ENCODE data around the gene NAXD. TPM values are rescaled to one million over a fixed set of nuclear protein-coding genes. Genes with fewer than 3 reads are reported as not detected.
"Not testable (repeated sequence)": the region's sequence is repeated elsewhere in the genome, so short reads cannot be mapped to it uniquely, and the experiment has no call there.

NAXD gene
- total RNA-seq, 1 experiment from 2014 or later, result 18.7 TPM

- no peak for TF ChIP-seq EZH2 (IDR thresholded peaks at IDR 0.05; ENCODE audit: low read length, unreplicated experiment)
- TF ChIP-seq EZH2phosphoT487 (IDR thresholded peaks at IDR 0.05; ENCODE audit: borderline replicate concordance, low read length), result no peak
- TF ChIP-seq, protein P1, sequence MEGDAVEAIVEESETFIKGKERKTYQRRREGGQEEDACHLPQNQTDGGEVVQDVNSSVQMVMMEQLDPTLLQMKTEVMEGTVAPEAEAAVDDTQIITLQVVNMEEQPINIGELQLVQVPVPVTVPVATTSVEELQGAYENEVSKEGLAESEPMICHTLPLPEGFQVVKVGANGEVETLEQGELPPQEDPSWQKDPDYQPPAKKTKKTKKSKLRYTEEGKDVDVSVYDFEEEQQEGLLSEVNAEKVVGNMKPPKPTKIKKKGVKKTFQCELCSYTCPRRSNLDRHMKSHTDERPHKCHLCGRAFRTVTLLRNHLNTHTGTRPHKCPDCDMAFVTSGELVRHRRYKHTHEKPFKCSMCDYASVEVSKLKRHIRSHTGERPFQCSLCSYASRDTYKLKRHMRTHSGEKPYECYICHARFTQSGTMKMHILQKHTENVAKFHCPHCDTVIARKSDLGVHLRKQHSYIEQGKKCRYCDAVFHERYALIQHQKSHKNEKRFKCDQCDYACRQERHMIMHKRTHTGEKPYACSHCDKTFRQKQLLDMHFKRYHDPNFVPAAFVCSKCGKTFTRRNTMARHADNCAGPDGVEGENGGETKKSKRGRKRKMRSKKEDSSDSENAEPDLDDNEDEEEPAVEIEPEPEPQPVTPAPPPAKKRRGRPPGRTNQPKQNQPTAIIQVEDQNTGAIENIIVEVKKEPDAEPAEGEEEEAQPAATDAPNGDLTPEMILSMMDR (conservative IDR thresholded peaks at IDR 0.05; ENCODE audit: low read depth, low read length), result no peak
- H3K4me2 ChIP-seq (ENCODE audit: low read length), result no peak overlapping the region
- no peak overlapping the region for H3K27ac ChIP-seq (ENCODE audit: low read length)
- CTCF ChIA-PET, result interaction anchor here (0.7 kb wide), 1 partner anchor 47 kb away, joined by 6 read pairs; no protein-coding TSS in a partner anchor
- H2AFZ ChIP-seq (ENCODE audit: low read length), result no peak overlapping the region
- POLR2A ChIA-PET (ENCODE audit: unreplicated experiment), result no interaction called here
- no peaks in the 10 kb centered on the region for H3K79me2 ChIP-seq (ENCODE audit: low read length)
- H3K4me1 ChIP-seq (ENCODE audit: insufficient read depth, low read length), result no peaks in the 10 kb centered on the region
- no peaks in the 10 kb centered on the region for H3F3A ChIP-seq (ENCODE audit: low read length, unreplicated experiment)
- DNase-seq, result no peak
- H3K36me3 ChIP-seq (ENCODE audit: low read depth, low read length), result no peaks in the 10 kb centered on the region
- H3K27me3 ChIP-seq (ENCODE audit: low read length), result no peaks in the 10 kb centered on the region
- no peak overlapping the region for H3K9ac ChIP-seq (ENCODE audit: low read length)
- no peaks in the 10 kb centered on the region for H3K9me3 ChIP-seq (ENCODE audit: low read length)
- ATAC-seq, result no peak
- intact Hi-C loops (cut with micrococcal nuclease), result no loop called here
- BruUV-seq (replicated peaks), result no TSS peak
- H4K20me1 ChIP-seq (ENCODE audit: low read length), result no peaks in the 10 kb centered on the region
- H3K9me2 ChIP-seq (replicated peaks; ENCODE audit: low read length), result no peaks in the 10 kb centered on the region
- H3K4me3 ChIP-seq (ENCODE audit: low read length), result no peak overlapping the region
Observed at GRCh38 chr13:110600980-110601379, 14.4 kb upstream of the NAXD start.

GRCh38 chr13:110605132-110605531, 10.2 kb upstream of the NAXD start:
- TF ChIP-seq EZH2phosphoT487 (IDR thresholded peaks at IDR 0.05; ENCODE audit: borderline replicate concordance, low read length) (no peak), EZH2 (IDR thresholded peaks at IDR 0.05; ENCODE audit: low read length, unreplicated experiment) (no peak)
- TF ChIP-seq, protein P1 (conservative IDR thresholded peaks at IDR 0.05; ENCODE audit: low read depth, low read length), result no peak
- Histone ChIP-seq H3K9ac (ENCODE audit: low read length) (no peak overlapping the region), H3K4me2 (ENCODE audit: low read length) (no peak overlapping the region), H3K9me2 (replicated peaks; ENCODE audit: low read length) (no peaks in the 10 kb centered on the region), H3K4me3 (ENCODE audit: low read length) (no peak overlapping the region), H3K9me3 (ENCODE audit: low read length) (no peaks in the 10 kb centered on the region), H4K20me1 (ENCODE audit: low read length) (no peaks in the 10 kb centered on the region), H3K4me1 (ENCODE audit: insufficient read depth, low read length) (peaks cover 5% of the 10 kb centered on the region), H2AFZ (ENCODE audit: low read length) (no peak overlapping the region), H3K27ac (ENCODE audit: low read length) (no peak overlapping the region), H3F3A (ENCODE audit: low read length, unreplicated experiment) (no peaks in the 10 kb centered on the region), H3K79me2 (ENCODE audit: low read length) (no peaks in the 10 kb centered on the region), H3K27me3 (ENCODE audit: low read length) (no peaks in the 10 kb centered on the region), H3K36me3 (ENCODE audit: low read depth, low read length) (no peaks in the 10 kb centered on the region)
- ChIA-PET CTCF (no interaction called here), POLR2A (ENCODE audit: unreplicated experiment) (no interaction called here)
- ATAC-seq (no peak), DNase-seq (no peak)
- BruUV-seq (replicated peaks), result no TSS peak
- intact Hi-C loops (cut with micrococcal nuclease), result no loop called here

GRCh38 chr13:110606281-110606680, 9.1 kb upstream of the NAXD start:
- POLR2A ChIA-PET (ENCODE audit: unreplicated experiment); BruUV-seq (replicated peaks); H3K4me3 ChIP-seq (ENCODE audit: low read length); H3K27me3 ChIP-seq (ENCODE audit: low read length); intact Hi-C loops (cut with micrococcal nuclease); H3K9ac ChIP-seq (ENCODE audit: low read length); H2AFZ ChIP-seq (ENCODE audit: low read length); ATAC-seq; H3K27ac ChIP-seq (ENCODE audit: low read length); H3F3A ChIP-seq (ENCODE audit: low read length, unreplicated experiment); DNase-seq; H3K9me2 ChIP-seq (replicated peaks; ENCODE audit: low read length); H3K9me3 ChIP-seq (ENCODE audit: low read length); H3K79me2 ChIP-seq (ENCODE audit: low read length); H3K36me3 ChIP-seq (ENCODE audit: low read depth, low read length); H4K20me1 ChIP-seq (ENCODE audit: low read length); H3K4me2 ChIP-seq (ENCODE audit: low read length); CTCF ChIA-PET: not testable (repeated sequence)
- H3K4me1 ChIP-seq (ENCODE audit: insufficient read depth, low read length), result peaks cover 13% of the 10 kb centered on the region
